ENCODE measurements around the gene OR2F1. TPM values are rescaled to one million over a fixed set of nuclear protein-coding genes. Genes with fewer than 3 reads are reported as not detected.

Gene OR2F1, protein sequence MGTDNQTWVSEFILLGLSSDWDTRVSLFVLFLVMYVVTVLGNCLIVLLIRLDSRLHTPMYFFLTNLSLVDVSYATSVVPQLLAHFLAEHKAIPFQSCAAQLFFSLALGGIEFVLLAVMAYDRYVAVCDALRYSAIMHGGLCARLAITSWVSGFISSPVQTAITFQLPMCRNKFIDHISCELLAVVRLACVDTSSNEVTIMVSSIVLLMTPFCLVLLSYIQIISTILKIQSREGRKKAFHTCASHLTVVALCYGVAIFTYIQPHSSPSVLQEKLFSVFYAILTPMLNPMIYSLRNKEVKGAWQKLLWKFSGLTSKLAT
- total RNA-seq: under 0.01 TPM in 1 of 2 replicates, not detected in the other

DNA sequence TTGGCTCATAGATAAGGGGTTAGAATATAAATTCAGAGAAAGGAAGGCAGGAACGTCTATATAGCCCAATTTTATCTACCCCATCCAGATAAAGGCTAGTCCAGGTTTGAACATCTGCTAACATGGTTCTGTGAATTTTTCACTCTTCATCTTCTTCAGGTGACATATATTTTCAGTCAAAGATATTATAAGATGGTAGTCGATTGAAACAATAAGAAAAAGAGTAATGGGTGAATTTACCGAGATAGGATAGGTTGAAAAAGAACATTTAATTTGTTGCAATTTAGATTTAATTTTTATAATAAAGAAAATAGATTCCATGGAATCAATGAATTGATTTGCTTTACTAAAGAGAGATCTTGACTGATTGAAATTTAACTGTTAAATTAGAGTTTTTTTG lies at the start of gene OR2F1:
TSS of gene OR2F1 (plus strand) at position 301 of the 400 bp plus-strand sequence. CDS start 5,127 bp downstream, outside the sequence.
- no peak for DNase-seq (ENCODE audit: low read depth in 2 of 2)

DNA sequence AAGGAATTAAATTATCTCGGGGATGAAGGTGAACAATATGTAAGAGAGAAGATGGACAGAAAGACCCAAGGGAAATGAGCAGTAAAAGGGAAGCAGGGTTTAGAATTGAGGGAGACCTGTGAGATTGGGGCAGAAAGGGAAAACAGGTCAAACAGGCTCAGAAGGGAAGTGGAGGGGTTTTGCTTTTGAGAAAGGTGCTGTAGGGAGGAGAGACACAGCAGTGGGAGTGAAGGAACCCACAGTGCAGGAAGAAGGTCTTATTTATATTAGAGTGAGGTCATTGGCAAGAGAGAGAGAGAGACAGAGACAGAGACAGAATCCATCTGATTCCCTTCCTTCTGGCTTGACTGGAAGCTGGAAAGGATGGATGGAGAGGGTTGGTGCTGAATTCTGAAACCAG lies 49.1 kb upstream of the OR2F1 start:
- DNase-seq (ENCODE audit: low read depth in 2 of 2): no peak

DNA sequence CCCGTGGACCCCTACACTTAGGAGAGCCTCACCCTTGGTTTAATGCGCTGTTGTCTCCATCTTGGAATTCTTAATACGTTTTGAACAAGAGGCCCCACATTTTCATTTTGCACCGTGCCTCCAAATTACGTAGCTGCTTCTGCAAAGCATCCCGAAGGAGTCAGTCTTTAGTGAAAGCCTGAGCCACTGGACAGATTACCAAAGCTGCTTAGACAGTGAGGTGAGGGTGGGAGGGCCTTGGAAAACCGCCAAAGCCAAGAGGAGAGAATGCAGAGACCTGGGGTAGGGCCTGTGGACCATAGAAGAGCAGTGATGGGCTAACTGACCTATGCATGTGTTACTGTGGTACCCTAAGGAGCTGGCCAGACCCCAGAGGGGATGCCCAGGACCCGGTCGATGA lies 48.5 kb upstream of the OR2F1 start:
- DNase-seq (ENCODE audit: low read depth in 2 of 2): no peak

DNA sequence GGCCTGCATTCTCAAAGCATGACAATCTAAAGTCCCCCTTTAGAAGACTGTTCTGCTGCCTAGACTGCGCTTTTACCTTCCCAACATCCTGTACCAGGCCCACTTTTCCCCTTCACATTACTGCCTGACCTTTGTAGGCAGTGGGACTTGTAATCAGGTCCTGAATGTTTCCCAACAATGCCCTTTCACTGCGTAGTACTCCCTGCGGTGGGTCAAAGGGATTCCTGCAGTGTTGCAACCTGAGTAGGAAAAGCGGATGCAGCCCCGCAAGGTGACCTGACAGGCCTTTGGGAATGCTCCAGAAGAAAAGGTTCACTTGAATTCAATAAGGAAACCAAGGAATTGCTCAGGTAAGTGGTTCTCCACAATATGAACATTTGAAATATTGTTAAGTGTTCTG lies 47.7 kb upstream of the OR2F1 start:
- no peak for DNase-seq (ENCODE audit: low read depth in 2 of 2)

DNA sequence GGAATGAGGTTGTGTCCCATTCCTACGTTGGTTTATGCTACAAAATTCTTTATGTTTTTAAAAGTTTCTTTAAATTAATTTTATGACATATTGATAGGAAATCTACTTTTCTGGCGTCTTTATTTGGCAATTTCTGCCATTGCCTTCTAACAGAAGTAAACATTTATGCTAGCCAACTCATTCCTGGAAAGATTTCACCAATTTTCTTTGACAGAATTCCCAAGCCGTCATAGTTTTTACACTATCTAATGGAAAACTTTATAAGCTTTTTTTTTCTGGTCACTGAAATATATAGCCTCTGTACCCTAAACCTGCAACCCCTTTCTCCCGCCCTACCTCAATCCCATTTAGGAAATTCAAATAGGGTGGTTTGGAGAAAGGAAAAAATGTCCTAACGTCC lies 46.5 kb upstream of the OR2F1 start:
- DNase-seq (ENCODE audit: low read depth in 2 of 2): no peak

DNA sequence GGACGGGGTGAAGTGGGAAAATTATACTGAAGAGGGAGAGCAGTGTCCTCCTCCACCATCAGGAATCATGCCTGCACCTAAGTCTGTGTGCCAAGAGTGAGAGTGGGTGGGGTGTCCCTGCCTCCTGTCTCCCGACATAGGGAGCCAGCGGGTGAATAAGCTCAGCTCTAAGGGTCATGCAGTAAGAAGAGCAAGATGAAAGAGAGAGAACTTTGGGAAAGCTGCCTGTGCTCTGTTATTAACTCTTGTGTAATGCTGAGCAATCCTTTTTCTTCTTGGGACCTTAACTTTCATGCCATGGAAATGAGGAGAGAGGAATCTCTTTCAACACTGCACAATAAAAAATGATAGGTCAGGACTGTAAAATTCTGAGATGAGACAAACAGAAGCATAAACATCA lies 44.8 kb upstream of the OR2F1 start:
- no peak for DNase-seq (ENCODE audit: low read depth in 2 of 2)

DNA sequence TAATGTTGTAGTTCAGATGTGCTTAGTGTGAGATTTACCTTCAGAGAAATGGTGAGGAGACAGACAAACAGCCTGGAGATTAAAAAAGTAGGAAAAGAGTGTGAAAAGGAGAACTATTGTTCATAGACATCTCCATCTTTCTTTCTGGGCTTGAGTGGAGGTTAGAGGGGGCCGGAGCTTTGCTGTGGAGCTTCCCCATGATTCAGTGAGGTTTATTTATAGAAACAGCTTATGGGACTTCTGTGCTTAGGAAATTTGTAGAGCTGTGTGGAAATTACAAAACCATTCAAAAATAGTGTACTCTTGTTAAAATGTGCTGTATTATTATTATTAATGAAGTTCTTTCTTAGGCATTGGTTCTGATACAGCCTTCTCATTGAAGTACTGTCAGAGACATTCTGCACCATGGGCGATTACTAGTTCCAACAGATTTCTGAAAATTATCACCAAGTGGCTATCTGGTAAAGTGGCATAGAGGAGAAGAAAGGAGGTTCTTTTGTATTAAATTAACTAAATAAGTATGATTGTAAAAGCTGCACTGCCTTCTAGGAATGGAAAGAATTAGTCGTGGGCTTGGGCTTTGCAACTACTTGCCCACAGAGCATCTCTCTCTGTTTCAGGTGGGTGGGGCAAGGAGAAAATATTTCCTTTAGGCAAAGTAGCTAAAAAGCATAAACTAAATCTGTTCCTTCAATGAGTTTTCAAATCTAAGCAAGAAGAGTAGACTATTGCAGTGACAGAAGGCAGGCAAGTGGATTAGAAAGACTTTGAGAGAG lies 44.0 kb upstream of the OR2F1 start:
- DNase-seq (ENCODE audit: low read depth in 2 of 2): no peak

DNA sequence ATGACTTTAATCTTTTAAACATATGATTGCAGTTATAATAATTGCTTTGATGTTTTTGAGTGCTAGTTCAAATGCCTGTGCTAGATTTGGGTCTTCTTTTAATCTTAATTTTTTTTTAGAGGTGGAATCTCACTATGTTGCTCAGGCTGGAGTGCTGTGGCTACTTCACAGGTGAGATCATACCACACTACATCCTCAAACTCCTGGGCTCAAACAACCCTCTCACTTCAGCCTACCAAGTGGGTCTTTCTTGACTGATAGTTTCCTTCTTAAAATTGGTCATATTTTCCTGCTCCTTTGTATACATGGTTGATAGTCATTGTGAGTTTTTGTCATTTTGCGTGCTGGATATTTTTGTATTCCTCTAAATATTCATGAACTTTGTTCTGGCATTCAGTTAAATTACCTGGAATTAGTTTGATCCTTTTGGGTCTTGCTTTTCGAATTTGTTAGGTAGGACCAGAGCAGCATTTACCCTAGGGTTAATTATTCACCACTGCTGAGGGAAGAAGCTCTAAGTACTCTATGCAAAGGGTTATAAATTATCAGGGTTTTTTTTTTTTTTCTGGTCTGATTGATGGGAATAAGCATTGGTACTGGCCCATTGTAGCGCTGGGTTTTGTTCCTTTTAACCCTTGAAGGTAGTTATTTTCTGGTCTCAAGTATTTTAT lies 40.6 kb upstream of the OR2F1 start:
- no peak for DNase-seq (ENCODE audit: low read depth in 2 of 2)

DNA sequence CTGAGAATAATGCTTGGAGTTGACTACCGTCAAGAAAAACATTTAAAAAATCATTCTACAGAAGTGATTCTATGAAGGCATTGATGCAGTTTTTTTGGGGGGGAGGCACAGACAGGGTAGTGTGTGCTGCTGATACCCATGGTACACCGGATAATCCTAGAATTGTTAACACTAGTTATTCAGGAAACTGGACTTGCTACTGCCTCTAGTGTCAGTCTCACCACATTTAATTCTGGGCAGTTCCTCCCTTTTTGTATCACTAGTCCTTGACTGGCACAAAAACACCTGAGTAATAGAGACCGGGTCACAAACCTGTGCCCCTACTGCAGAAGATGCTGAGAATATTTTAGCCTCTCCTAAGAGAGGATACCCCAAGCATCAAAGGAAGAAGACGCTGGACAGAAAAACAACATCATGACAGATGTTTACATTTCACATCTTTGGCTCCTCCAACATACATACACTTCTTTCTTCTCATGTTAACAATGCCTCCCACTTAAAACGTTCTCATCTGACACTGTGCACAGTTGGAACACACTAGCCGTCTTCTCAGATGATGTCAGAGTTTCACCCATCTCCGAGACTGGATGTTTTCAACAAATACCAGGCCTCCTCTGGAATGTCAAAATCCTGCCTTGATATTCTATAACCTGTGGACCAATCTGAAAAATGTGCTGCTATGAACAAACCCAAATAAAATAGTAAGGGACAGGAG lies 39.5 kb upstream of the OR2F1 start:
- DNase-seq (ENCODE audit: low read depth in 2 of 2): no peak

DNA sequence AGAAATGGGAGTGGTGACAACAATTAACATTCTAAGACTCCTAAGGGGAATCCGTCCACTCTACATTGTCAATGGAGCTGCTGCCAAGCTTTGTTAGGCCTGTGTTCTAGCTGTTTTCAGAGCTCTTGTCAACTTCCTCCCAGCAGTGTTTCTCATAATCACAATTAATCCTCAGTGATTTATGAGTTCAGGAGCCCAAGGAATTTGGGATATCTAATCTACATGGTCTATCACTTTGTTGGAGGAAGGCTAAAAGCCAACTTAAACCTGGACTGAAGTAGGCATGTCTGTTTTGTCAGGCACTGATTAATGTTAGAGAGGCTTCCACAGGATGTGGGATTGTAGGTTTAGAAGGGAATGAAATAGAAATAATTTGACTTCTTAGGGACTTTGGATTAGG lies 29.8 kb upstream of the OR2F1 start:
- DNase-seq (ENCODE audit: low read depth in 2 of 2): no peak

DNA sequence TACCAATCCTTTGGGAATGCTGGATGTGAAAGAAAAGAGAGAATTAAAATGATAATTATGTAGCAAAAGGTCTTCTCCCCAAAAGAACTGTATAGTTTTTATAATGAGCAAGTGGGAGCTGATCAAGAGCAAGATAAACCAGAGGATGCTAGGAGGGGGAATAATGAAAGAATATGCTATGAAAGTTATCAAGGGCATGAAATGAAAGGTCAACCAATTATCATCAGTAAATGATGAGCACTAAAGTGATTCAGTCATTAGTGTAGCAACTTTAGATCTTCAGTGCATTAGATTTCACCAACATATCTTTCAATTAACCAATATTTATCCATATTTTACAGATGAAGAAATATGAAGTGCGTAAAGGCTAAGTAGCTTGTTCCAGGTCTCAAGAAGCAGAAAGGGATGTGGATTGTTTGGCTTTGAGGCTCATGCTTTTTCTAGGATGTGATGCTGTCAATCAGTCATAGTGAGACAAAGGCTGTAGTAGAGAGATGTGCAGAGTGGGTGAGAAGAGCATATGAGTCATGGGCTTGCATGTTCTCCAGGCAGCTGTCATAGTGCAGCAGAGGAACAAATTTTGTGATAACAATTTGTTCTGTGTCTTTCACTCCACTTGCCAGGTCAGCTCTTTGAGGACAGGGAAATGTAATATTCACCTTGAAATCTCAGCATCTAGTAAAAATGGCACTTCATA lies 25.3 kb upstream of the OR2F1 start:
- DNase-seq (ENCODE audit: low read depth in 2 of 2): no peak

DNA sequence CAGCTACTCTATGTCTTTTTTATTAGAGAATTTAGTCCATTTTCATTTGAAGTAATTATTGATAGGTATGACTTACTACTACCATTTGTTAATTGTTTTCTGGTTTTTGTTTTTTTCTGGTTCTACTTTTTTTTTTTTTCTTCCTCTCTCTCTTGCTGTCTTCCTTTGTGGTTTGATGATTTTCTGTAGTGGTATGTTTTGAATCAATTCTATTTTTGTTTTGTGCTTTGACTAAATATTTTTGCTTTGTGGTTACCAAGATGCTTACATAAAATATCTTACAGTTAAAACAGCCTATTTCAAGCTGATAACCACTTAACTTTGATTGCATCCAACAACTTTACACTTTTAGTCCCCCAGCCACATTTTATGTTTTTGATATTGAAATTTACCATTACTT lies 22.9 kb upstream of the OR2F1 start:
- no peak for DNase-seq (ENCODE audit: low read depth in 2 of 2)

DNA sequence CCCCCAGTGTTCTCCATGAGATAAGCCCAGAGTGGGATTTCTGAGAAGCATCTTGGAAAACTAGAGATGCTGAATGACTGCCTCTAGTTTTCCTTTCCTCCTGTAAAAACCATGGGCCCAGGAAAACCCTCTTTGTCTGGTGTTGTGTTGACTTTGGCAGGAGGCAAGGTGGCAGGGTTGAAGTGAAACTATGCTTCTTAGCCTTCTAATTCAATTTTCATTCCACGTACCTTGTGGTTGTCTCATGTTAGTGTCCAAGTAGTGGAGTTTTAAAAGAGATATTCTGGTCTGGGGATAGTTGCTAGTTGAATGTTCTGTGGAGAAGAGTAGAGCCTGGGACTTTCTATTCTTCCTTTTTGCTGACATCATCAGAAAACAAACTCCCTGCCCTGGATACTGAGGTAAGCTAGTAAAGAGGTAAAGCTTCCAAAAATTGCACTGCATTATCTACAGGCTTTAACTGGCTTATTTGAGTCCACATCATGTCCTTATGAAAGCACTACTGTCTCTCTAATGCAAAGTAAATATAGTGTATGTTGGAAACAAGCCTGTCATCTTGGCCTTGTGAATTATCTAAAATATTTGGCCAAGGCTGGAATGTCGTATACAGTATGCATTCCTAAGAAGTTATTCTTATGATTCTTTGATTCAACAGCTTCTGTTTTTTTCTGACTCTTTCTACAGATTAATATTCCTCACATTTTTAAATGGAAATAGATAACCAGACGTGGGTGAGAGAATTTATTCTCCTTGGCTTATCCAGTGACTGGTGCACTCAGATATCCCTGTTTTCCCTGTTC lies 19.9 kb upstream of the OR2F1 start, which contains the start of gene OR2F2:
TSS of gene OR2F2 (plus strand) at position 708 of the 800 bp plus-strand sequence. CDS start at position 708, 0 bp downstream.
- DNase-seq (ENCODE audit: low read depth in 2 of 2): no peak

DNA sequence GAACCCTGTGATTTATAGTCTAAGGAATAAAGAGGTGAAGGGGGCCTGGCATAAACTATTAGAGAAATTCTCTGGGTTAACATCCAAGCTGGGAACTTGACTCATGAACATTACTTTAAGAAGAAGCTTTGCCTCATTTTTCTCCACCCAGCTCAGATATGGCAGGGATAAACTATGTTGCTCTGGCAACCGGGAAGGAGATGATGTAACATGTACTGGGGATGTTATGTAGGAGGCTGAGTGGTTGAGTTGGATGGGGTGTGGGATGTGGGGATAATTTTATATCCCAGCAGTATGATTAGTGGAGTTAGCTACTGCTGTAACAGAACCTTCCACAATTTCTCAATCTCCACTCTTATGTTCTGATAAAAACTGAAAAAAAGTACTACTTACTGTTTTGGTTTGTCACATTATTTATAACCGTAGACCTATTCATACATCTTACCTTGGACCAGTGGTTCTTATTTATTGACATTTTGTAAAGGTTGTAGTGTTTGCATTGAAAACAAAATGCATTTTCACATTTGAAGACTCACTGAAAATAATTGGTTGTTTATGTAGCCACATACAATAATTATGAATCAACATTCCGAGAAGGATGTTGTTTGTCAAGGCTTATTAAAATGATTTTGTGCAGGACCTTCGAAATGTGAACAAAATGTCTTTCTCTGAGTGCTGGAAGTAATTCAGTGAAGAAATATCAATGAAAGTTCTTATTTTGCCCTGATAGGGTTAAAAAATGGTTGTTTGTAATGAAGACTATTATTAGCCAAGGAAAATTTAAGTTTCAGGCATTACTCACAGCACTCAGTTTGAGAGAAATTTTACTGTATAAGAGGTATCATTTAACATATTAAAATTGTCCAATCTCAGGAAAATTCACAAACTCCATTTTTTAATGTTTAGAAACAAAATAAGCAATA lies 18.3 kb upstream of the OR2F1 start:
- DNase-seq (ENCODE audit: low read depth in 2 of 2): no peak

DNA sequence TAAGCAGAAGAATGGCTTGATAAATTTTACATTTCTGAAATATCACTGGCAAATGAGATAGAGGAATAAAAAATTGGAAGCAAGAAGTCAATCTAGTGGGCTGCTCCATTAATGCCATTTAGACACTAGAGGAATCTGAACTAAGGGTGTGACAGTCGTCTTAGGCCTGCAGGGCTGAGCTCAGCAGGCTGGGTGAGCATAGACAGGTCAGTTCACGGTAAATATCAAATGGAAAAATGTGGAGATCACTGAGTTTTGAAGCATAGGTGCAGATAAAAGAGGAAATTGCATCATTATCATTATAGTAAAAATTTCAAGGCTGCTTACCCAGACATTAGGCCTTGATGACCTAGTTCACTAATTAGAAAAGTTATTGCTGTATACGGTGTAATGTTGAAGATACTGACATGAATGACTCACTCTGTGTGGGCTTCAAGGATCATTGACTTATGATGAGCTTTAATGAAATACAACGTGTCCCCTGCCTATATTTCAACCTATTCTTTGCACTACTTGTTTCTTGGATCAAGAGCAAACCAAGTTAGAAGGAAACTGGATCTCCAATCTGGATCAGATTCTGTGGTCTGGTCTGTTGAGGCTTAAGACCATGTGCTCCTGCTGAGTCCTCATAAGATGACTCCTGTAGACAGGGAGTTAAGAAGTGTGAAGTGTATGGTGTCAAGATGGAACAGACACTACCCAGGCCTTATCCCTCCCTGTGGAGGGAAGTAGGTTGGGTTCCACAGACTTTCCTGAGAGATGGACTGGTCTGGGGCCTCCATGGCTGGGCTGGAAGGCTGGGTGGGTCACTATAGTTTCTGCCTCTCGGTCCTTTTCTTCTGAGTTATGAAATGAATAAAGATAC lies 16.0 kb upstream of the OR2F1 start:
- no peak for DNase-seq (ENCODE audit: low read depth in 2 of 2)

DNA sequence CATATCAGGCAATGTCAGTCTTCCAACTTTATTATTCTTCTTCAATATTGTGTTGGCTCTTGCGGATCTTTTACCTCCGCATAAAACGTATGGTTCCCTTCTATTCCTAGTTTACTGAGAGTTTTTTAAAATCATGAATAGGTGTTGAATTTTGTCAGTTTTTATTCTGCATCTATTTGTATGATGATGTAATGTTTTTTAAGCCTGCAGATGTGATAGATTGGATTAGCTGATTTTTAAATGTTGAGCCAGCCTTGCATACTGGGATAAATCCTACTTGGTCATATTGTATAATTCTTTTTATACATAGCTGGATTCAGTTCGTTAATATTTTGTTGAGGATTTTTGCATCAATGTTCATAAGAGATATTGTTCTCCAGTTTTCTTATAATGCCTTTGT lies 9.2 kb upstream of the OR2F1 start:
- no peak for DNase-seq (ENCODE audit: low read depth in 2 of 2)

DNA sequence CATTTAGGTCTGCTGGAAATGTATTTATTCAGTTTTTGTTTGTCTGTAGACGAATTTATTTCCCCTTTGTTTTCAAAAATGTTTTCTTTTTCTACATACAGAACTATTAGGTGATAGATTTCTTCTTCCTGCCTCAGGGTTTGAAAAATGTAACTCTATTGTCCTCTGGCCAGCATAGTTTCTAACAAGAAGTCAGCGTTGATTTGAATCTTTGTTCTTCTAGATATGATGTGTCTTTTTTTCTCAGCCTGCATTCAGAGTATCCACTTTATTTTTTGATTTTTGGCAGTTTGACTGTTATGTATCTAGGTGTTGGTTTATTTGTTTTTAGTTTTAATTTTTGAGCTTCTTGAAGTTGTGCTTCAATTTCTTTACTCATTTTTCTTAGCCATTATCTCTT lies 7.5 kb upstream of the OR2F1 start:
- no peak for DNase-seq (ENCODE audit: low read depth in 2 of 2)

DNA sequence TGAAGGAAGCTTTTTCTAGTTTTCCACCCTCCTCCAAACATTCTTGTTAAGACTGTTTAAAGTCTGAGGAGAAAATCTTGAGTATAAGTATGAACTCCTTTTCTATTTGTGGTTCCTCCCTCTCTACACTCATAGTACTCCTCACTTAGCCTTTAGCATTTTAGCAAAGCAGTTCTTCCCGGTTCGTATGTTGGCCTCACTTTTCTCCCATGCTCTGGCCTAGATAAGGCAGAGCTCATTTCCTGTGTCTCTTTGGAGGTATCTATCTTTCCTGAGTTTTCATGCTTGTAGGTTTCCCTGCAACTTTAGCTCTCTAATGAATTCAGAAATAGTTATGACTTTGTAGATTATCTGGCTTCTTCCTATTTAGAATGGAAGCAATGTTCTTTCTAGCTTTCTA lies 5.9 kb upstream of the OR2F1 start:
- no peak for DNase-seq (ENCODE audit: low read depth in 2 of 2)
